Measurements from ENCODE around the gene PDILT.

- no peak for TF ChIP-seq POLR2A (IDR thresholded peaks at IDR 0.05)
- no peak for TF ChIP-seq CTCF (IDR thresholded peaks at IDR 0.05 in 4 of 5, conservative IDR thresholded peaks at IDR 0.05 in 1 of 5)
These were observed 13.5 kb downstream of the PDILT start for GRCh38 chr16:20391045-20391444.

All from gastrocnemius medialis (tissue), 4 donors.